OCI-M2 (cell line): ENCODE results near the gene TCF19.
"Not testable (repeated sequence)": the region's sequence is repeated elsewhere in the genome, so short reads cannot be mapped to it uniquely, and the experiment has no call there.

Experiments
- DNase-seq: peaks from one replicate; lab custom pipeline; 2025; ENCODE audit not compliant: unreplicated experiment; lab: John Stamatoyannopoulos, UW

The TCF19 gene

GRCh38 chr6:31178143-31179041 is 20.0 kb downstream of the TCF19 start:
- DNase-seq: no peak

GRCh38 chr6:31179042-31179386 is 20.6 kb downstream of the TCF19 start:
- no peak for DNase-seq

- no peak for DNase-seq
Measured at GRCh38 chr6:31179896-31180295, 21.5 kb downstream of the TCF19 start.

- DNase-seq: peak; percentile 91
Measured at GRCh38 chr6:31180500-31180899, 22.1 kb downstream of the TCF19 start.

- not testable (repeated sequence) for DNase-seq
Measured at GRCh38 chr6:31183287-31183686, 24.9 kb downstream of the TCF19 start.

GRCh38 chr6:31183859-31184258 is 25.5 kb downstream of the TCF19 start:
- not testable (repeated sequence) for DNase-seq

GRCh38 chr6:31185695-31186051 is 27.3 kb downstream of the TCF19 start:
- not testable (repeated sequence) for DNase-seq

- DNase-seq: no peak
Measured at GRCh38 chr6:31186052-31186734, 27.8 kb downstream of the TCF19 start.

- no peak for DNase-seq
Measured at GRCh38 chr6:31187780-31188194, 29.4 kb downstream of the TCF19 start.

- not testable (repeated sequence) for DNase-seq
Measured at GRCh38 chr6:31189223-31189622, 30.8 kb downstream of the TCF19 start.

- no peak for DNase-seq
Measured at GRCh38 chr6:31190488-31190887, 32.1 kb downstream of the TCF19 start.

GRCh38 chr6:31192431-31193105 is 34.2 kb downstream of the TCF19 start:
- DNase-seq: not testable (repeated sequence)

- DNase-seq: no peak
Measured at GRCh38 chr6:31193206-31193605, 34.8 kb downstream of the TCF19 start.

GRCh38 chr6:31194061-31194834 is 35.9 kb downstream of the TCF19 start:
- DNase-seq: no peak

GRCh38 chr6:31195308-31195979 is 37.1 kb downstream of the TCF19 start:
- DNase-seq: not testable (repeated sequence)

- not testable (repeated sequence) for DNase-seq
Measured at GRCh38 chr6:31196251-31197022, 38.0 kb downstream of the TCF19 start.

GRCh38 chr6:31197559-31198305 is 39.3 kb downstream of the TCF19 start:
- DNase-seq: peak; percentile 82

GRCh38 chr6:31199105-31199452 is 40.7 kb downstream of the TCF19 start:
- DNase-seq: not testable (repeated sequence)
